Fibroblast of skin of back (primary cell): Measurements from ENCODE around the gene DDX1.

ENCODE experiments used
- DNase-seq: peaks from one replicate; pipeline ENCODE4 v3.0.0-alpha.2; 2013

Gene DDX1

DNA sequence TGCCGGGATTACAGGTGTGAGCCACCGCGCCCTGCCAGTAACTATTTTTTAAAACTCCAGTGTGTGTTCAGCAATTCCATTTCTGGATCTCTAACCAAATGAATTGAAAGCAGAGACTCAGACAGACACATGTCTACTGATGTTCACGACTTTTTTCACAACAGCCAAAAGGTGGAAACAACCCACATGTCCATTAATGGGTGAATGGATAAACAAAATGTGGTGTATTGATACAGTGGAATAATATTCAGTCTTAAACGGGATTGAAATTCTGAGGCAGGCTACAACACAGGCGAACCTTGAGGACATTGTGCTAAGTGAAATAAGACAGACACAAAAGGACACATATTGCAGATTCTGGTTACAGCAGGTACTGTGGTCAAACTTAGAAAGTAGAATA is 55.0 kb downstream of the DDX1 start:
- DNase-seq: no peak

DNA sequence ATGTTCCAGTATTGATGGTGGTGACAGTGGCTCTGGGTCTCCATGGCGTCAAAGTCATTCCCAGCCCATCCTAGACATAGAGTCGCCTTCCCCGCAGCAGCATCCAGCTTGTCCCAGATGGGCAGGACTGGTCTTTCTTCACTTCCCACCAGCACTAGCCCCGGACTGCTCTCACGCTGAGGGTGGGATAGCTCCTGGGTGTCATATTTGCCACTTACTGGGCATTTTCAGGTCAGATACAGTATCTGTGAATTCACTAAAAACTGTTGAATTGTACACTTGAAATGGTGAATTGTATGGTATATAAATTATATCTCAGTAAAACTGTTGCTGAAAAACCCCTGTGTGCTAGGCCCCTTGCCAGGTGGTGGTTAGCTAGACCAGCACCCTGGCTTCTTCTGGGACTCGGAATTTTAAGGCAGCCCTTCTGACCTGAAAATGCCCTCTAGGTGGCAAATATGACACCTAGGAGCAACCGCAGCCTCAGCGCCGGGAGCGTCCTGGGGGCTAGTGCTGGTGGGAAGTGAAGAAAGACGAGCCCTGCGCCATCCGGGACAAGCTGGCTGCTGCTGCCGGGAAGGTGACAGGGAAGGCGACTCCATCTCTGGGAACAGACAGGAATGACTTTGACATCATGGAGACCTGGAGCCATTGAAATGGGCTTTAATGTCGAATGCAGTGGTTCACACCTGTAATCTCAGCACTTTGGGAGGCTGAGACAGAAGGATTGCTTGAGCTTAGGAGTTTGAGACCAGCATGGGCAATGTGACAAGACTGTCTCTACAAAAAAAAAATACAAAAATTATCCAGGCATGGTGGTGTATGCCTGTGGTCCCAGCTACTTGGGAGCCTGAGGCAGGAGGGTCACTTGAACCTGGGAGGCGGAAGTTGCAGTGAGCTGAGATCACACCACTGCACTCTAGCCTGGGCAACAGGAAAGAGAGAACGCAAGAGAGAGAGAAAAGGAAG is 56.2 kb downstream of the DDX1 start:
- no peak for DNase-seq

DNA sequence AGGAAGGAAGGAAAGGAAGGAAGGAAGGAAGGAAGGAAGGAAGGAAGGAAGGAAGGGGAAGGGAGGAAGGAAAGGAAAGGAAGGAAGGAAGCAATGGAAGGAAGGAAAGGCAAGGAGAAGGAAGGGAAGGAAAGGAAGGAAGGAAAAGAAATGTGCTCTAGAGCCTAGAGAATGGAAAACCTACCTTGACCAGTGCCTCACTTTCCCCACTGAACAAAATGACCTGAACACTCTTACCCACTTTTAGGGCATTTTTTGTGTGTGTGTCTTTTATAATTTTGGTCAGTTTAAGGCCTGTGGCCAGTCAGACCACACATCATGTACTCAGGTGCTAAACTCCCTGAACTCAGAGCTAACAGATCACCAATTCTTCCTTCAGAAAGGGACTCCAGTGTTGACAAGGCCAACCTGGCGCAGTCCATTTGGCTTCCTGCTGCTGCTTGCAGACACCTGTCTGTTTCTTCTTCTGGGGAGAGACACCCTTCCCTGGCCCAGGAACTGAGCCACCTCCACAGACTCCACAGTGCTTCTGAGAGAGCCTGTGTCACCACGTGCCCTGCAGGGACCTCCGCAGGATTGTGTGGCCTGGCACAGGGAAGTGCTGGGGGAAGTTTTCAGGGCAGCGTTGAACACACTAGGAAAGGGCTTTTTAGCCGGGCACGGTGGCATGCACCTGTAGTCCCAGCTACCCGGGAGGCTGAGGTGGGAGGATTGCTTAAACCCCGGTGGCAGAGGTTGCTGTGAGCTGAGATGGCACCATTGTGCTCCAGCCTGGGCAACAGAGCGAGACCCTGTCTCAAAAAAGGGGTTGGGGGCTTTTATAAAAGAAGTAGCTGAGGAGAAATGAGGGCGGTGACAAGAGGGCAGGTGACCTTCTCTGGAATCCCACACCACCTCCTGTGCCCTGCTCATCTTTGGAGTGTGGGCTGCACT is 57.2 kb downstream of the DDX1 start:
- no peak for DNase-seq

DNA sequence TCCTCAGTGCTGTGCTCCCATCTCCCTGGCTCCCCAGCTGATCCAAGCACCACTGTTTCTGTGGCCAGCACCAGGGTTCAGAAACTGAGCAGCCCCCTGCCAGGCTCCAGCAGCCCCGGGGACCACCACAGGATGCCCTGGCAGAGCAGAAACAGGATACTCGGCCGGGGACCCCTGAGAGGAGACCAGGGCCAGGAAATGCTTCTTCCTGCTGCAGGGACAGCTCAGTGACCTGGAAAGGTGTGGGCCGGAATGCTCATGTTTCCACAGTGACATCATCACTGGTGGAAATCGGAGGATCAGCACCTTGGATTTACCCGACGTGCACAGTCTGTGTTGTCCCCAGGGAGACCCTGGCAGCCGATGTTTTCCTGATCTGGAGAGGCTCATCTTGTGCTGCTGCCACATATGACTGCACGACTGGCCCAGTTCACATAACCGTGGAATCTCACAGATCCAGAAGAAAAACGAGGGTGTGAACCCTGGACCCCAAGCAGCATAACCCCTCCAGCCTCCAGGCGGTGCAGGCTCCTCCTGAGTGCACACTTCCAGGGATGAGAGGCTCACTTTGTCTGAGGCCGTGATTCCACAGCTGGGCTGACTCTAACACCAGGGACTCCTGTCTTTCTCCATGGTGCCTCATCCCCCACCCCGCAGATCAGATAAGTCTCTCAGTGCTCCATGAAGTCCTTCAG is 58.0 kb downstream of the DDX1 start:
- DNase-seq: no peak

DNA sequence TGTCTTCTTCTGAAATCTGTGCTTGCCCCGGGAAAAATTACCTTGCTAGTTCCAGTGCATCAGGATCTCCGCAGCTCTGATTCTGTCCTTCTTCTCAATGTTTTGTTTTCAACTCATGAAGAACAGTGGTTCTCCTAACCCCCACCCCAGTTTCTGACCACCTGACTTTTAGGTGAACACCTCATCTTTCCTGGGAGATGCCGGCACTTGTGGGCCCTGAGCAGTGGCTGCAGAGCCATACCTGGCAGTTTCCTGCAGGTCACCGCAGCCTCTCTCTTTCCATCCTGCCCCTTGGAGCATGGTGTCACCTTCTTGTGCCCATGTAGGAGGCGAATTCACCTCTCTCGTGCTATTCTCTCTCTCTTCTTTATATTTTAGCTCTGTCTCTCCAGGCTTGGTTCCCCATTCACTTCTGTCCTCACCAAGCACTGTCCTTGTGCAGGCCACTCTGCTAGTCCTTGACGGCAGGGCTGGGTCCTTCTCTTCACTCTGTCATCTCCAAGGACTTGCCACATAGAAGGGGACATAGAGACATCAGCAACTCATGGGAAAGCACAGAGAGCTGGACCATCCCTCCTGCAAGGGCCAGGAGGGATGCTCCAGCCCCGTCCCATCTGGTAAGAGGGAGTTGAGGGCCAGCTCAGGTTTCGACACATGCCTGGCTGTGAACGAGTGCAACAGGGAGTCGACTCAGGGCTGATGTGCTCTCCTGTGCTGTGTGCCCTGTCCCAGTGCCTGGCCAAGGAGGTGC is 59.1 kb downstream of the DDX1 start:
- DNase-seq: no peak

DNA sequence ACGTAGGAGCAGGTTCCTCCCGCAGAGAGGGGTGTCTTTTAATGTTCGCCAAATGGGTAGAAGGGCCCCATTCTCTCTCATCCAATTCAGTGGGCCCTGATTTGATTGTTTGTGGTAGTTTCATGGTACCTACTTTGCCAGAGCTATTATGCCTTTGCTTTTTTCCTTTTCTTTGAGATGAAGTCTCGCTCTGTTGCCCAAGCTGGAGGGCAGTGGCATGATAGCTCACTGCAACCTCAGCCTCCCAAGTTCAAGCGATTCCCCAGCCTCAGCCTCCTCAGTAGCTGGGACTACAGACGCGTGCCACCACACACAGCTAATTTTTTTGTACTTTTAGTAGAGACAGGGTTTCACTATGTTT is 59.7 kb downstream of the DDX1 start:
- no peak for DNase-seq

DNA sequence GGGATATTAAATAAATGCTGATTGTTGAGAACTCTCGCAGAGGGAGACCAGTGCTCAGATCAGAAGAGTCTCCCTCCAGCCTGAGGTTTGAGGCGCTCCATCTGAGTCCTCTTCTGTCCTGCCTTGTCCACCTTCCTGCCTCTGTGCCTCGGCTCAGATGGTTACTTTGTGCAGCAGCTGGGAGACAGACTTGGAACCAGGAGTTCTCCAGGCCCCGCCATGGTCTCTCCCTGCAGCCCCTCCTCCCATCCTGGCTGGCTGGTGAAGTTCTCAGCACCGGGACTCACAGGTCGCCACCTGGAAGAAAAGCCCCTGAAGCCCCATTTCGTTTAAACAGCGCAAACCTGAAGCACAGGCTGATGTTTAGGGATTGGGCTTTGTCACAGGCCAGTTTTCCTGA is 60.6 kb downstream of the DDX1 start:
- DNase-seq: no peak

DNA sequence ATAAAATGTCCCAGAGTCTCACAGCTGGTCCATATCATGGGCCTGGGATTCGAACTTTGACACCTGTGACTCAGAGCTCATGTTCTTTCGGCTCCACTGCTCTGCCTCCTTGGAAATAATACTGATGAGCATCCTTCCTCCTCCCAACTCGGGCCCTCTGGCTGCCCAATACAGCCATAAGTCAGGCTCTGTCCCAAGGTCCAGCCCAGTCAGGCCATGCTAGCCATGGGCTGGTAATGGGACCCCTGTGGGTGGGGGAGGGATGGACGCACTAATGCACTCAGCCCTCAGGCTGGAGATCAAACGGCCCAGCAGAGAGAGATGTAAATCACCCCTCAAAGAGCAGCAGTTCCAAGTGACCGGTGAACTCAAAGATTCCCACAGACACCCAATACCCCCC is 61.1 kb downstream of the DDX1 start:
- DNase-seq: no peak

DNA sequence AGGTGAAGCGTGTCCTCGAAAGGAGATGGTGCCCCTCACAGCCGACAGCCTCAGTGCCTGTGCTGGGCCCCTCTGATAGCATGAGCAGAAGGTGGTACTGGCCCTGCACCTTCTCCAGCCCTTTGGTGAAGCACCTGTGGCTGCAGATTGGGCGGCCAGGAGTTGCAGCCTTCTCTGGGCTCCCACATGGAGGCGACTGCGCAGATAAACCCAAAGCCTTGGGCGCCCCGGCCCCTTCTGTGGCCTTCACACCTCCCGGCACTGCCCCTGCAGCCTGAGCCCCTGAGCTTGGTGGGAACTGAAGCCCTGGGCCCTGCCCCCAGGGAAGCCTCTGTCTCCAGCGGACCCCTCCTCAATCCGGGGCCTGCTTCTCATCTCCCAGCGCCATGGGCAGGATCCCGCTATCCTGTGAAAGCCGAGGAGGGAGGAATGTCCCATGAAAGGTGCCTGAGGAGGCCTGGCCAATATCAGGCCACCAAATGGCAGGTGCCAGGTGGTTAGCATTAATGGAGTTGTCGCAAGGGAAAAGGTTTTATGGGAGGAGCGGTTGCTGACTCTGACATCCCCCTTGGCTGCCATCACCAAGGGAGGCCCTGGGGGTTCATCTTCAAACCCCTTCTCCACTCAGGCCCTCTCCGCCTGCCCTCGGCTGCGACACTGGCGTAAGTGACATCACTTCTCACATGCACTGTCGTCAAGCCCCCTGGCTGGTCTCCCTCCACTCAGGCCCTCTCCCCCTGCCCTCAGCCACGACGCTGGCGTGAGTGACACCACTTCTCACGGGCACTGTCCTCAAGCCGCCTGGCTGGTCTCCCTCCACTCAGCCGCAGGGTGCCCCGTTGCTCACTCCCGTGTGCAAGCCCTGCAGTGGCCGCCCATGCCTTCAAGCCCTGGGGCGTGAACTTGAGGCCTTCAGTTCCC is 62.4 kb downstream of the DDX1 start:
- DNase-seq: no peak

DNA sequence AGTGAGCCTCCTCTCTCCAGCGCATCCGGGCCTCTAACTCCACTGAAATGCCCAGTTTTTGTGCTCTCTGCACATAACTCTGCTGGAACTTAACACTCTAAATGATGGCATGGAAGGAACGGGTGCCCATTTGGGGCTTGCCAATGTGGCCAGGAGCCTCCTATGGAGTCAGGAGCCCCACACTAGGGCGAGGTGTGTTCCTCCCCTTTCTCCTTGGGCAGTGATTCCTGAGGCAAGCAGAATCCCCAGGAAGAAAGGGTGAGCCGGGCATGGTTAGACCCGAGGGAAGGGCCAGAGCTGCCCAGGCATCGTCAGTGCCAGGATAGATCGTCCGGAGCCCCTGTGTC is 63.0 kb downstream of the DDX1 start:
- DNase-seq: no peak

DNA sequence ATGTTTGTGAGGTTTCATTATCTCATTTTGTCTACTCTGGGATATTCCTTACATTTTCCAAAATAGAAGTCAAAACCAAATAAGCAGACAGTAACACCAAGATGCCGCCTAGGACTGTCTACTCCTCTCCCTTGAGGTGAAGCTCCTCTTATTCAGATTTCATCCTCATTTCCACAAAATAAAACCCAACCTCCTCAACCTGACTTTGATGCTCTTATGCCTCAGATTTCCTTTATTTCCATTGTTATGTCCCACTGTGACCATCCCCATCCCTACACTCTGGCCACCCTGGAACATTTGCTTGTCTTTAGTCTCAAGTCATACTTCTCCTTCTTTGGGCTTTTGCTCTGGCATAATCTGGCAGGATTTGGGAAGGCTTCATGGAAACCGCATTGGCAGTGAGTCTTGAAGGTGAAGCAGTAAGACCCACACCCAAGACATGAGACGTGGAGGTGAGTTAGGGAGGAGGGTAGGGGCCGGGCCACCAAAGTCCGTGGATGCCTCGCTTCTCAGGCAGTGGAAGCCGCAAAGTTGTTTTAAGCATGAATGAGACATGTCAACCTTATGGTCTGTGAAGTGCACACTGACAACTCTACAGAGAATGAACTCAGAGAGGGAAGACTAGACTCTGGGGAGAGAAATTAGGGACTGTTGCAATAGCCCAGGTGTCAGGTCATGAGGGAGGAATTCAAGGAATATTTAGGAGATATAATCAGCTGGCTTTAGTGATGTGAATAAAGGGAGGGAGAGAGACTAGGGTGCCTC is 63.6 kb downstream of the DDX1 start:
- DNase-seq: no peak

DNA sequence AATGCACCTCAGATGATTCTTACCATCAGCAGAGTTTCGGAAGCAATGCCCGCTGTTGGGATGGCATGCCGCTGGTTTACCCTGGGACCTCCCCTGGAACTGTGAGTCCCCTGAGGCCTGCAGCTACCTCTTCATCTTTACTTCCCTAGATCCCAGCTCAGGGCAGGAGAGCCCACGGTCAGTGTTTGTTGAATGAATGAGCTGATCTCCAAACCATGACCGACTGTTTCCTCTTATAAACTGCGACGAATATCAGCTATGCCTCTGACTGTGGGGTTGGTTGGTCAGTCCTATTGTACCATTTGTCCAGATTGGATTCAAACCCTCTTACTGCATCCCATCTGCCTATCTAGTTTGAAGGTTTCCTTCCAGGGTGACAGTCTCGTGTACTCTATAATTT is 64.4 kb downstream of the DDX1 start:
- DNase-seq: no peak

DNA sequence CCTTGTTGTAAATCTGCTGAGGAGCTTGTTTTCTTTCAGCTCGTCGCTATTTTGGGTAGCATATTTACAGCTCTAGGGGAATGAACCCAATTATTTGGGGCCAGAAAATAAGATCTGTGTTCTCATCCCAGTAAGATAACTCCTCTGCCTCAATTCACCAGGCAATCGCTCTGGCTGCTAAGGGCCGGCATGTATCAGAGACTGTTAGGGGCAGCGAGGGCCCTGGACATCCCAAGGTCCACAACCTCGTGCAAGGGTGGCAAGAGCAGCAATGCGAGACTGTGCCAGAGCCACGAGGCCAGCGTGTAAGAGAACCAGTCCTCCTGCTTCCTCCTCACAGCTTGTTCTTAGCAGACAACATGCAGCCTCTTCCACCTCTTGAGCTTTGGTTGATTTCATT is 66.1 kb downstream of the DDX1 start:
- DNase-seq: no peak

DNA sequence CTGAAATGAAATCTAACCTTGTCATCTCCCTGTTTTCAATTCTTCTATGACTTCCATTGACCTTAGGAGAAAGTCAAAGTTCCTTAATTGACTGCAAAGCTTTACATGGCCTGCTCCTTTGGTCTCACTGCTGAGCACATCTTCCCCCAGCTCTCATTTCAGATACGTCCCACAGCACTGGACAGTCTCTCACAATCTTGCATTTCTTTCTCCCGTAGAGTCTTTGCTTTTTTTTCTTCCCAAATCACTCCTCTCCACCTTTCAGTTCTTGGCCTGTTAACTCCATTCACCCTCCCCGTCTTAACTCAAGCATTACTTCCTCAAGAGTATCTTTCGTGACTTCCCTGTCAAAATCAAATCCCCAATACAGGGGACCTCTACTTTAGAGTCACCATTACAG is 67.2 kb downstream of the DDX1 start:
- DNase-seq: no peak

DNA sequence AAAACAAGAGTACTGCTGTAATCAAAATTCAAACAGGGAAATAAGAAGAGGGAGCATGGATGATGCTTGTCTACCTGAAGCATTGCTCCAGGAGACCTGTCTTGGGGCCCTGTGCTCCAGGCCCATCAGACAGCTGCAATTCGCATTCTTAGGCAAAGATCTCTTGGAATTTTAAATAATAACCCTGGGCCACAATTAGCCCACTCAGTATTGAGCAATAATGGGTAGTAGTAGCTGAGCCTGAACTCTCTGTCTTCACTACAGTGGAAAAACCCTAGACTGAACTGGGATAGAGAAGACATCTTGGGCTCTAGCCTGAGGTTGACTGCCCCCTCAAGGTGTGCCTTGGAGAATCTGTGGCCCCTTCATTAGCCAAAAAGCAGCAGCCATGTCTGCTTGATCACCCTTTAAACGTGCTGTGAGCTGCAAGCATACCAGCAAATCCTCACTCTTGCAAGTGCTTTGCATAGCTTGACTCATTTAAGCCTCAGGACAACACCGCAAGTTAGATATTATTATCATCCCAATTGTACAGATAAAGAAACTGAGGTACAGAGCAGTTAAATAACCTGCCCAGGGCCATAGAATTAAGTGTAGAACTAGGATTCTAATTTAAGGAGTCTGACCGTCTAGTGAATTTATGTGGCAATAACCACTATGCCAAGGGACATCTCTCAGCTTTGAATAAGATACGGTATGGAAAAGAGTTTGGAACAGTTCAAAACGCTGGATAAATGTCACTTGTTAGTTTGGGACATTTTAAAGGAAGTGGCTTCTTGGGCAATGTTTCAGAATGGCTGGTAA is 69.0 kb downstream of the DDX1 start:
- no peak for DNase-seq

DNA sequence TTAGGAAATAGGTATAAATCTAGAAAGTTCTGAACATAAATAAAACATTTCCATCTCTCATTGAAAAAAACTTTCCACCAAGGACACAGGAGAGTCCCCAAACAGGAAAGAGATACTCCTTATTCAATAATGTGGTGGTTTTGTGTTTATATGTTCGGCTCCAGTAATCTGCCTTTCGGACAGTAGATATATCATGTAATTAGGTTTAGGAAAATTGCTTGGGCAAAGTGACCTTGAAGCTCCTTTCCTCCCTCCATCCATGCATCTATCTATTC is 69.6 kb downstream of the DDX1 start:
- DNase-seq: no peak

DNA sequence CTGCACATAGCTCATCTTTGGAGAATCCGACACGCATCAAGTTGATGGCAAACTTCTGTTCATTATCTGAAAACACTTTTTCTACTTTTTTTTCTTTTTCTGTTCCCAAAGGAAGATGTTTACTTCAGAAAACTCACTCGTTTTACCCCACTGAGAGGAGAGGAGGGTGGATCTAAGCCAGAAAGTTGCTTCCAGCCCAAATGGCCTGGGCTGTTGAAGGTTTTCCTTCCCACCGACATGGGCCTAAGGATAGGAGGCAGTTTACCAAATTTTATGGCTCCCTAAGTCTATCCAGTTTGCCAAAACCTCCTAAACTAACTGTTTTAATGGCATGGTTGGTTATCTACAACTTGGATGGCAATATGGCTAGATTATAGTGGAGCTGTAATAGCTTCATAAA is 70.4 kb downstream of the DDX1 start:
- DNase-seq: no peak

DNA sequence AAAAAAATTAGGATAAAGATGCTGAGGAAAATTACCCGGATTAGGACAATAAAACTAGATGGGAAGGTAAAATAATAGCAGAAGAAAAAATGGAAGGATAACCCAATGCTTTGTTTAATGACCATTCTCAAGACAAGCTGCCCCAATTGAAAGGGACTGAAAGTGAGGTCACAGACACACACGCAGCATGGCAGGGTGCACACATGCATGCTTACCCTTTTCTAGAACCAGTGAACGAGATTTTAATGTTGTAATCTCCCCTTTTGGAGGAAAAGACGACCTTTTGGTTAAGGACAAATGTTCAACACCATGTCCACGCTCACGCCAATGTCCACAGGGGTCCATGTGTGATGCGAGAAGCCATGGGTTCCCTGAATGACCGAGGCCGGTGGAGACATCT is 70.9 kb downstream of the DDX1 start:
- no peak for DNase-seq

DNA sequence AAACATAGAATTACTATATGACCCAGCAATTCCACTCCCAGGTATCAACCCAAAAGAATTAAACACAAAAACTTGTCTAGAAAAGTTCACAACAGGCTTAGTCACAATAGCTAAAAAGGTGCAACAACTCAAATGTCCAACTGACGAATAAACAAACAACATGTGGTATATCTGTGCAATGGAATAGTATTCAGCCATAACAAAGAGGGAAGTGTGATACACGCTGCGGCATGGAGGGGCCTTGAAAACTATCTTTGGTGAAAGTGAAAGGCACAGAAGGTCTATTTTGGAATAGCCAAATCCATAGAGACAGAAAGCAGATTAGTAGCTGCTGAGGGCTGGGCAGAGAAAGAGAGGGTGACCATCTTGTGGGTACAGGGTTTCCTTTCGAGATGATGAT is 72.1 kb downstream of the DDX1 start:
- DNase-seq: no peak
